H9 (cell line): ENCODE data around the gene USP7. TPM values are rescaled to one million over a fixed set of nuclear protein-coding genes. Genes with fewer than 3 reads are reported as not detected.

Experiments
- DNase-seq: peaks from one replicate; pipeline ENCODE4 v3.0.0-alpha.2; 2017
- H2AFZ ChIP-seq: one replicate; pipeline ENCODE4 v1.6.1; 2013; ENCODE audit warnings: mild to moderate bottlenecking, low read length, control low read depth, moderate library complexity
- H2AK5ac ChIP-seq: 2 replicates; pipeline ENCODE4 v1.6.1; 2013; ENCODE audit warnings: low read length, control low read depth, mixed read lengths; ENCODE audit not compliant: insufficient read length
- H2BK120ac ChIP-seq: one replicate; pipeline ENCODE4 v1.6.1; 2013; ENCODE audit warnings: low read depth, mild to moderate bottlenecking, low read length, control low read depth, inconsistent platforms; ENCODE audit not compliant: poor library complexity, severe bottlenecking
- H2BK12ac ChIP-seq: 2 replicates; pipeline ENCODE4 v1.6.1; 2013; ENCODE audit warnings: low read length, control low read depth, mixed read lengths, low read depth; ENCODE audit not compliant: insufficient read length
- H2BK15ac ChIP-seq: 2 replicates; pipeline ENCODE4 v1.6.1; 2013; ENCODE audit warnings: low read depth, low read length, control low read depth
- H2BK20ac ChIP-seq: one replicate; pipeline ENCODE4 v1.6.1; 2013; ENCODE audit warnings: low read depth, mild to moderate bottlenecking, low read length, control low read depth, inconsistent platforms; ENCODE audit not compliant: poor library complexity, severe bottlenecking
- H2BK5ac ChIP-seq: 2 replicates; pipeline ENCODE4 v1.6.1; 2013; ENCODE audit warnings: low read length, control low read depth, mixed read lengths; ENCODE audit not compliant: insufficient read length
- H3K14ac ChIP-seq: 2 replicates; pipeline ENCODE4 v1.6.1; 2013; ENCODE audit warnings: low read length, control low read depth; ENCODE audit not compliant: insufficient read depth
- H3K18ac ChIP-seq: 2 replicates; pipeline ENCODE4 v1.6.1; 2013; ENCODE audit warnings: low read depth, mild to moderate bottlenecking, mixed read lengths, low read length, control low read depth; ENCODE audit not compliant: insufficient read length
- H3K23ac ChIP-seq: 2 replicates; pipeline ENCODE4 v1.6.1; 2013; ENCODE audit warnings: low read length, control low read depth, mixed read lengths, low read depth; ENCODE audit not compliant: insufficient read length
- H3K23me2 ChIP-seq: 2 replicates; pipeline ENCODE4 v1.6.1; 2013; ENCODE audit warnings: low read depth, mild to moderate bottlenecking, mixed read lengths, low read length, control low read depth; ENCODE audit not compliant: insufficient read length, poor library complexity, severe bottlenecking
- H3K27ac ChIP-seq: 2 replicates; pipeline ENCODE4 v1.5.1; 2013; ENCODE audit warnings: low read length, control low read depth, mixed read lengths, low read depth; ENCODE audit not compliant: insufficient read length
- H3K27me3 ChIP-seq: 2 replicates; pipeline ENCODE4 v1.6.1; 2013; ENCODE audit warnings: low read length, control low read depth, inconsistent platforms; ENCODE audit not compliant: insufficient read depth
- H3K4ac ChIP-seq: 2 replicates; pipeline ENCODE4 v1.6.1; 2013; ENCODE audit warnings: low read depth, mild to moderate bottlenecking, control low read depth, inconsistent platforms, low read length, moderate library complexity
- H3K4me1 ChIP-seq: 2 replicates; pipeline ENCODE4 v1.6.1; 2013; ENCODE audit warnings: low read length, control low read depth, inconsistent platforms; ENCODE audit not compliant: insufficient read depth
- H3K4me2 ChIP-seq: 2 replicates; pipeline ENCODE4 v1.6.1; 2013; ENCODE audit warnings: low read length, control low read depth, mixed read lengths; ENCODE audit not compliant: insufficient read length, insufficient read depth
- H3K56ac ChIP-seq: 2 replicates; pipeline ENCODE4 v1.6.1; 2013; ENCODE audit warnings: low read depth, mild to moderate bottlenecking, mixed read lengths, low read length, control low read depth; ENCODE audit not compliant: insufficient read length
- H3K79me1 ChIP-seq: 2 replicates; pipeline ENCODE4 v1.6.1; 2013; ENCODE audit warnings: low read depth, mild to moderate bottlenecking, moderate library complexity, low read length, control low read depth, inconsistent platforms; ENCODE audit not compliant: insufficient read depth, poor library complexity, severe bottlenecking
- H3K79me2 ChIP-seq: 2 replicates; pipeline ENCODE4 v1.6.1; 2013; ENCODE audit warnings: low read length, control low read depth, inconsistent platforms; ENCODE audit not compliant: insufficient read depth
- H3K9ac ChIP-seq: 2 replicates; pipeline ENCODE4 v1.6.1; 2013; ENCODE audit warnings: low read length, control low read depth, mixed read lengths; ENCODE audit not compliant: insufficient read length; ENCODE audit errors: extremely low read depth
- H3K9me3 ChIP-seq: one replicate; pipeline ENCODE4 v1.6.1; 2013; ENCODE audit warnings: low read depth, low read length, inconsistent platforms; ENCODE audit not compliant: control insufficient read depth
- H3T11ph ChIP-seq: one replicate; pipeline ENCODE4 v1.6.1; 2013; ENCODE audit warnings: mild to moderate bottlenecking, low read length, control low read depth, inconsistent platforms
- H4K20me1 ChIP-seq: one replicate; pipeline ENCODE4 v1.6.1; 2013; ENCODE audit not compliant: control insufficient read depth, insufficient read length, insufficient read depth
- H4K5ac ChIP-seq: 2 replicates; pipeline ENCODE4 v1.6.1; 2013; ENCODE audit warnings: low read depth, mild to moderate bottlenecking, mixed read lengths, low read length, control low read depth; ENCODE audit not compliant: insufficient read length
- H4K8ac ChIP-seq: replicated peaks from 2 replicates; pipeline ENCODE4 v1.6.1; 2013; ENCODE audit warnings: low read length, control low read depth, mixed read lengths, low read depth; ENCODE audit not compliant: insufficient read length
- H4K91ac ChIP-seq: 2 replicates; pipeline ENCODE4 v1.6.1; 2013; ENCODE audit warnings: low read depth, mild to moderate bottlenecking, moderate library complexity, mixed read lengths, low read length, control low read depth; ENCODE audit not compliant: insufficient read length
- H3K27ac Mint-ChIP-seq, 3 experiments: 2 replicates in 2 of 3; 3 replicates in 1 of 3; pipeline ENCODE4 v1.8.0; 2020 to 2021; ENCODE audit warnings: mixed read lengths in 3 of 3, mild to moderate bottlenecking in 1 of 3, moderate library complexity in 1 of 3
- H3K27me3 Mint-ChIP-seq: 2 replicates; pipeline ENCODE4 v1.8.0; 2021; ENCODE audit warnings: low read depth, mild to moderate bottlenecking, moderate library complexity, mixed read lengths
- H3K36me3 Mint-ChIP-seq, 3 experiments: 2 replicates in 2 of 3; 3 replicates in 1 of 3; pipeline ENCODE4 v1.8.0; 2020 to 2021; ENCODE audit warnings: low read depth in 3 of 3, mixed read lengths in 3 of 3; ENCODE audit not compliant: insufficient read depth in 1 of 3
- H3K4me1 Mint-ChIP-seq, 2 experiments: 2 replicates each; pipeline ENCODE4 v1.8.0; 2020; ENCODE audit warnings: mixed read lengths in 2 of 2
- H3K4me3 Mint-ChIP-seq, 2 experiments: 2 replicates in 1 of 2; 3 replicates in 1 of 2; pipeline ENCODE4 v1.8.0; 2020 to 2021; ENCODE audit warnings: mild to moderate bottlenecking in 2 of 2, mixed read lengths in 2 of 2, moderate library complexity in 1 of 2
- H3K9me3 Mint-ChIP-seq, 2 experiments: 2 replicates in 1 of 2; 3 replicates in 1 of 2; pipeline ENCODE4 v1.8.0; 2020; ENCODE audit warnings: mild to moderate bottlenecking in 2 of 2, mixed read lengths in 2 of 2, moderate library complexity in 1 of 2
- WGBS: extraction: QIAGEN DNeasy Blood & Tissue Kit; methylation state at CpG from one replicate; pipeline ENCODE4 v1.1.7; 2013; ENCODE audit warnings: missing lambda C conversion rate, low lambda C conversion rate, mixed read lengths; ENCODE audit not compliant: insufficient read length; ENCODE audit errors: extremely low coverage; 5-methylcytosine and 5-hydroxymethylcytosine counted together
- total RNA-seq: library from RNA; stranded (reverse); gene quantifications from 2 replicates; pipeline ENCODE4 v1.2.1, GENCODE V29; 2021
- TF ChIP-seq, protein P1 (sequence below): fragments of 200-600 bp; sonication (generic); conservative IDR thresholded peaks from 3 replicates; pipeline ENCODE4 v1.8.0; 2021; ENCODE audit warnings: antibody characterized with exemption, mild to moderate bottlenecking

Gene USP7
- total RNA-seq, 1 experiment from 2014 or later, result 192 TPM

DNA sequence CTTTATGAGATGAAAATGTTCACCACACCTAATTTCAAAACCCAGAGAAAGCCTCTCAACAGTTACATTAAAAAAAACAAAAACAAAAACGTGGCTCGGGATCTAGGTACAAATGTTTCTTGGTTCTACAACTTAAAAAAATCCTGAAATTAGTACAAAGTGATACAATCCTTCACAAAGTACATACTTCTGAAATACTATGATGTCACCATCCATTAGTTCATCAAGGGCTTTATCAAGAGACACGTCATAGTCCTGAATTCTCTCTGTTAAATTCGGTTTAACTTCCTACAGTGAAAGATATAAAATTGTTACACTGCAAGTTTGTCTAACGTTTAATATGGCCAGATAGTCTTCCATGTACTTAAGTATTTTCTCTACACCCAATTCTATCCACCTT lies 63.4 kb downstream of the USP7 start:
- Histone ChIP-seq H3K56ac (no peak overlapping the region), H3K18ac (no peak overlapping the region), H2BK12ac (no peak overlapping the region), H3K9me3 (no peaks in the 10 kb centered on the region), H3K27me3 (no peaks in the 10 kb centered on the region), H3K14ac (no peak overlapping the region), H3K23me2 (no peaks in the 10 kb centered on the region), H4K20me1 (no peaks in the 10 kb centered on the region), H3T11ph (no peak overlapping the region), H3K4me1 (no peaks in the 10 kb centered on the region), H3K27ac (no peak overlapping the region), H2BK5ac (no peak overlapping the region), H2BK120ac (no peak overlapping the region), H3K4me2 (no peak overlapping the region), H3K9ac (no peak overlapping the region), H2AK5ac (no peak overlapping the region), H3K4ac (no peak overlapping the region), H4K5ac (no peak overlapping the region), H3K79me1 (no peaks in the 10 kb centered on the region), H2BK20ac (no peak overlapping the region), H2BK15ac (no peak overlapping the region), H4K91ac (no peak overlapping the region), H4K8ac (no peak overlapping the region), H3K79me2 (no peaks in the 10 kb centered on the region), H3K23ac (no peak overlapping the region), H2AFZ (no peak overlapping the region)
- H3K4me1 Mint-ChIP-seq, result peaks cover 0 to 9% of the 10 kb centered on the region in 2 experiments; a peak in 2 of 4 replicates
- H3K27me3 Mint-ChIP-seq, result no peaks in the 10 kb centered on the region
- no peaks in the 10 kb centered on the region for H3K9me3 Mint-ChIP-seq
- no peak overlapping the region for H3K4me3 Mint-ChIP-seq
- TF ChIP-seq, protein P1, sequence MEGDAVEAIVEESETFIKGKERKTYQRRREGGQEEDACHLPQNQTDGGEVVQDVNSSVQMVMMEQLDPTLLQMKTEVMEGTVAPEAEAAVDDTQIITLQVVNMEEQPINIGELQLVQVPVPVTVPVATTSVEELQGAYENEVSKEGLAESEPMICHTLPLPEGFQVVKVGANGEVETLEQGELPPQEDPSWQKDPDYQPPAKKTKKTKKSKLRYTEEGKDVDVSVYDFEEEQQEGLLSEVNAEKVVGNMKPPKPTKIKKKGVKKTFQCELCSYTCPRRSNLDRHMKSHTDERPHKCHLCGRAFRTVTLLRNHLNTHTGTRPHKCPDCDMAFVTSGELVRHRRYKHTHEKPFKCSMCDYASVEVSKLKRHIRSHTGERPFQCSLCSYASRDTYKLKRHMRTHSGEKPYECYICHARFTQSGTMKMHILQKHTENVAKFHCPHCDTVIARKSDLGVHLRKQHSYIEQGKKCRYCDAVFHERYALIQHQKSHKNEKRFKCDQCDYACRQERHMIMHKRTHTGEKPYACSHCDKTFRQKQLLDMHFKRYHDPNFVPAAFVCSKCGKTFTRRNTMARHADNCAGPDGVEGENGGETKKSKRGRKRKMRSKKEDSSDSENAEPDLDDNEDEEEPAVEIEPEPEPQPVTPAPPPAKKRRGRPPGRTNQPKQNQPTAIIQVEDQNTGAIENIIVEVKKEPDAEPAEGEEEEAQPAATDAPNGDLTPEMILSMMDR, result no peak
- peak overlapping the region in 2 of 3 experiments; percentile 63 to 76; a peak in 2 of 7 replicates for H3K27ac Mint-ChIP-seq
- DNase-seq, result no peak
- H3K36me3 Mint-ChIP-seq, result peaks cover 78 to 97% (median 94%) of the 10 kb centered on the region in 3 experiments
- WGBS, result no CpG with 5 or more reads among the region's 5 CpGs
